Loucy (cell line): ENCODE measurements around the gene GLRA3.

Source experiments
- H2AFZ ChIP-seq: fragments of 200-600 bp; sonication (generic); 2 replicates; pipeline ENCODE4 v1.6.0; 2016; ENCODE audit warnings: antibody characterized with exemption, mild to moderate bottlenecking, low read length, moderate library complexity
- H3F3A ChIP-seq: fragments of 200-600 bp; 2 replicates; pipeline ENCODE4 v1.6.0; 2016; ENCODE audit warnings: antibody characterized with exemption, low read depth, mild to moderate bottlenecking
- H3K27me3 ChIP-seq: fragments of 200-600 bp; sonication (generic); 2 replicates; pipeline ENCODE4 v1.6.1; 2014; ENCODE audit warnings: low read length, mild to moderate bottlenecking; ENCODE audit not compliant: insufficient read depth, poor library complexity, severe bottlenecking
- H3K36me3 ChIP-seq: fragments of 200-600 bp; sonication (generic); 2 replicates; pipeline ENCODE4 v1.6.1; 2016; ENCODE audit warnings: low read length; ENCODE audit not compliant: insufficient read depth
- H3K4me1 ChIP-seq: fragments of 200-600 bp; sonication (generic); 2 replicates; pipeline ENCODE4 v1.5.1; 2014; ENCODE audit warnings: low read length, mild to moderate bottlenecking; ENCODE audit not compliant: insufficient read depth, poor library complexity, severe bottlenecking
- H3K4me2 ChIP-seq: fragments of 200-600 bp; sonication (generic); 2 replicates; pipeline ENCODE4 v1.6.0; 2014; ENCODE audit warnings: antibody characterized with exemption, low read length, low read depth, mild to moderate bottlenecking; ENCODE audit not compliant: poor library complexity, severe bottlenecking
- H3K4me3 ChIP-seq: fragments of 200-600 bp; sonication (generic); 2 replicates; pipeline ENCODE4 v1.5.1; 2014; ENCODE audit warnings: low read length, mild to moderate bottlenecking, mixed read lengths; ENCODE audit not compliant: poor library complexity, severe bottlenecking
- H3K79me2 ChIP-seq: fragments of 200-600 bp; sonication (generic); 2 replicates; pipeline ENCODE4 v1.6.1; 2014; ENCODE audit warnings: low read length; ENCODE audit not compliant: insufficient read depth
- H3K9ac ChIP-seq: fragments of 200-600 bp; sonication (generic); 2 replicates; pipeline ENCODE4 v1.6.0; 2014; ENCODE audit warnings: mild to moderate bottlenecking, low read depth, low read length, moderate library complexity; ENCODE audit not compliant: poor library complexity, severe bottlenecking
- H3K9me2 ChIP-seq: fragments of 200-600 bp; sonication (generic); replicated peaks from 2 replicates; pipeline ENCODE4 v1.6.1; 2016; ENCODE audit warnings: low read depth, low read length, mixed read lengths
- H3K9me3 ChIP-seq: fragments of 200-600 bp; sonication (generic); 2 replicates; pipeline ENCODE4 v1.6.1; 2014; ENCODE audit warnings: mild to moderate bottlenecking, antibody characterized with exemption, low read length, low read depth; ENCODE audit not compliant: insufficient read depth
- H4K20me1 ChIP-seq: fragments of 200-600 bp; sonication (generic); 2 replicates; pipeline ENCODE4 v1.6.0; 2014; ENCODE audit warnings: antibody characterized with exemption, low read length, mild to moderate bottlenecking; ENCODE audit not compliant: insufficient read depth, poor library complexity, severe bottlenecking
- CTCF ChIP-seq: fragments of 200-600 bp; sonication (generic); conservative IDR thresholded peaks from 2 replicates; pipeline ENCODE4 v1.5.1; 2014; ENCODE audit warnings: mild to moderate bottlenecking, antibody characterized with exemption, low read length
- EZH2phosphoT487 ChIP-seq: fragments of 200-600 bp; IDR thresholded peaks from 2 replicates; pipeline ENCODE4 v1.6.1; 2018; ENCODE audit warnings: antibody characterized with exemption, mild to moderate bottlenecking, moderate library complexity, borderline replicate concordance

Gene GLRA3

GRCh38 chr4:174669270-174669669 lies 159.8 kb downstream of the GLRA3 start:
- H3K36me3 ChIP-seq = no peaks in the 10 kb centered on the region
- H4K20me1 ChIP-seq = no peaks in the 10 kb centered on the region
- H3K4me3 ChIP-seq = no peak overlapping the region
- H3K4me2 ChIP-seq = no peak overlapping the region
- TF ChIP-seq CTCF (no peak), EZH2phosphoT487 (no peak)
- no peak overlapping the region for H3K9ac ChIP-seq
- H3K9me3 ChIP-seq = no peaks in the 10 kb centered on the region
- H3F3A ChIP-seq = no peaks in the 10 kb centered on the region
- no peaks in the 10 kb centered on the region for H3K4me1 ChIP-seq
- H3K79me2 ChIP-seq = no peaks in the 10 kb centered on the region
- no peaks in the 10 kb centered on the region for H3K27me3 ChIP-seq
- H3K9me2 ChIP-seq = no peaks in the 10 kb centered on the region
- H2AFZ ChIP-seq = no peak overlapping the region

GRCh38 chr4:174665799-174666198 lies 163.2 kb downstream of the GLRA3 start:
- Histone ChIP-seq H3K79me2 (no peaks in the 10 kb centered on the region), H3F3A (no peaks in the 10 kb centered on the region), H3K9me3 (no peaks in the 10 kb centered on the region), H3K4me3 (no peak overlapping the region), H3K9me2 (no peaks in the 10 kb centered on the region), H2AFZ (no peak overlapping the region), H3K9ac (no peak overlapping the region), H3K27me3 (no peaks in the 10 kb centered on the region), H3K4me1 (no peaks in the 10 kb centered on the region), H3K36me3 (no peaks in the 10 kb centered on the region), H3K4me2 (no peak overlapping the region), H4K20me1 (no peaks in the 10 kb centered on the region)
- TF ChIP-seq EZH2phosphoT487 (no peak), CTCF (no peak)

- H3K4me3 ChIP-seq = no peak overlapping the region
- no peaks in the 10 kb centered on the region for H3K9me3 ChIP-seq
- H3F3A ChIP-seq = no peaks in the 10 kb centered on the region
- H3K36me3 ChIP-seq = no peaks in the 10 kb centered on the region
- no peaks in the 10 kb centered on the region for H3K4me1 ChIP-seq
- no peak overlapping the region for H2AFZ ChIP-seq
- H3K4me2 ChIP-seq = no peak overlapping the region
- no peaks in the 10 kb centered on the region for H3K79me2 ChIP-seq
- H4K20me1 ChIP-seq = no peaks in the 10 kb centered on the region
- H3K9ac ChIP-seq = no peak overlapping the region
- TF ChIP-seq CTCF (no peak), EZH2phosphoT487 (no peak)
- H3K27me3 ChIP-seq = no peaks in the 10 kb centered on the region
- H3K9me2 ChIP-seq = no peaks in the 10 kb centered on the region
Observed at GRCh38 chr4:174663216-174663615, 165.8 kb downstream of the GLRA3 start.
